H1 (cell line): Measurements from ENCODE around the gene FMO5. TPM values are rescaled to one million over a fixed set of nuclear protein-coding genes. Genes with fewer than 3 reads are reported as not detected.

Experiments
- CTCF ChIA-PET: fragments of 300-600 bp; sonication (Branson Sonifier 250); formaldehyde crosslinking; loops from one replicate; lab custom pipeline; 2021; ENCODE audit not compliant: partially characterized antibody; lab: Charles Lee
- POLR2A ChIA-PET: fragments of 300-600 bp; sonication (Branson Sonifier 250); formaldehyde crosslinking; loops from one replicate; lab custom pipeline; 2021; ENCODE audit warnings: inconsistent platforms; ENCODE audit not compliant: partially characterized antibody; lab: Charles Lee
- DNase-seq, 2 experiments: peaks; one replicate each; pipeline versions ENCODE4 v3.0.0 to v3.0.0-alpha.2; 2010 to 2022; ENCODE audit warnings: low spot score in 2 of 2, low read depth in 1 of 2, mixed read lengths in 1 of 2
- FAIRE-seq: peaks from 2 replicates; lab custom pipeline; 2011; peaks lifted over from hg19 to GRCh38; lab: Jason Lieb, UNC
- H2AFZ ChIP-seq: 2 replicates; pipeline ENCODE4 v1.8.1; 2012; ENCODE audit warnings: low read length, inconsistent platforms
- H2AK5ac ChIP-seq: 2 replicates; pipeline ENCODE4 v1.6.1; 2013; ENCODE audit warnings: low read depth, low read length
- H2BK120ac ChIP-seq: replicated peaks from 2 replicates; pipeline ENCODE3; 2013; ENCODE audit warnings: low read depth, low read length, inconsistent platforms
- H2BK12ac ChIP-seq: 2 replicates; pipeline ENCODE4 v1.6.1; 2013; ENCODE audit warnings: low read depth, low read length
- H2BK15ac ChIP-seq: 2 replicates; pipeline ENCODE4 v1.6.1; 2013; ENCODE audit warnings: low read length
- H2BK20ac ChIP-seq: 2 replicates; pipeline ENCODE4 v1.6.1; 2013; ENCODE audit warnings: low read length
- H2BK5ac ChIP-seq: 2 replicates; pipeline ENCODE4 v1.6.1; 2013; ENCODE audit warnings: low read depth, low read length
- H3K14ac ChIP-seq: 2 replicates; pipeline ENCODE4 v1.6.1; 2013; ENCODE audit warnings: inconsistent platforms; ENCODE audit not compliant: insufficient read length
- H3K18ac ChIP-seq: 2 replicates; pipeline ENCODE4 v1.6.1; 2013; ENCODE audit warnings: low read length; ENCODE audit errors: extremely low read depth
- H3K23ac ChIP-seq: 2 replicates; pipeline ENCODE4 v1.6.1; 2013; ENCODE audit warnings: inconsistent platforms; ENCODE audit not compliant: insufficient read length
- H3K23me2 ChIP-seq: 2 replicates; pipeline ENCODE4 v1.6.1; 2013; ENCODE audit warnings: low read depth, low read length
- H3K27ac ChIP-seq: 2 replicates; pipeline ENCODE4 v1.6.1; 2011; ENCODE audit warnings: low read depth, low read length, inconsistent platforms
- H3K27me3 ChIP-seq, 4 experiments: replicated peaks in 1 of 4; 1 replicate in 1 of 4; 2 replicates in 3 of 4; pipeline versions ENCODE4 v1.6.1 to v1.8.1; 2011 to 2013; ENCODE audit warnings: low read length in 3 of 4, mild to moderate bottlenecking in 3 of 4, inconsistent platforms in 2 of 4, mixed read lengths in 2 of 4, moderate library complexity in 1 of 4; ENCODE audit not compliant: control insufficient read depth in 3 of 4, insufficient read depth in 3 of 4; ENCODE audit errors: extremely low read depth in 1 of 4
- H3K36me3 ChIP-seq, 4 experiments: 2 replicates each; pipeline versions ENCODE4 v1.6.1 to v1.8.1; 2011 to 2013; ENCODE audit warnings: mild to moderate bottlenecking in 4 of 4, low read length in 3 of 4, moderate library complexity in 2 of 4, control low read depth in 1 of 4, inconsistent platforms in 1 of 4; ENCODE audit not compliant: insufficient read depth in 4 of 4, control insufficient read depth in 2 of 4
- H3K4ac ChIP-seq: replicated peaks from 2 replicates; pipeline ENCODE3; 2013; ENCODE audit warnings: low read length, low read depth, mixed read lengths, inconsistent platforms; ENCODE audit not compliant: insufficient read length
- H3K4me1 ChIP-seq, 4 experiments: replicated peaks in 1 of 4; 1 replicate in 1 of 4; 2 replicates in 3 of 4; pipeline versions ENCODE4 v1.6.1 to v1.8.1; 2011 to 2013; ENCODE audit warnings: low read length in 3 of 4, inconsistent platforms in 2 of 4, mixed read lengths in 1 of 4; ENCODE audit not compliant: insufficient read depth in 4 of 4, control insufficient read depth in 3 of 4
- H3K4me2 ChIP-seq, 2 experiments: 2 replicates each; pipeline versions ENCODE4 v1.6.1 to v1.8.1; 2011 to 2013; ENCODE audit warnings: low read depth in 2 of 2, low read length in 2 of 2, control low read depth in 1 of 2, inconsistent platforms in 1 of 2, mild to moderate bottlenecking in 1 of 2; ENCODE audit not compliant: insufficient read depth in 1 of 2
- H3K4me3 ChIP-seq, 4 experiments: fragments of 200-600, 300-600 bp in 1 of 4; sonication (generic), shearing (Covaris generic), sonication (Bioruptor Twin) in 1 of 4; 2 replicates each; pipeline versions ENCODE4 v1.5.1 to v1.8.1; 2011 to 2016; ENCODE audit warnings: low read length in 4 of 4, low read depth in 3 of 4, control low read depth in 2 of 4, inconsistent platforms in 2 of 4, mild to moderate bottlenecking in 2 of 4, mixed read lengths in 1 of 4, moderate library complexity in 1 of 4; ENCODE audit not compliant: insufficient read depth in 2 of 4; ENCODE audit errors: extremely low read depth in 1 of 4
- H3K56ac ChIP-seq: replicated peaks from 2 replicates; pipeline ENCODE3; 2013; ENCODE audit warnings: low read depth, mild to moderate bottlenecking, mixed read lengths, low read length, inconsistent platforms; ENCODE audit not compliant: insufficient read length
- H3K79me1 ChIP-seq: 2 replicates; pipeline ENCODE4 v1.6.1; 2013; ENCODE audit warnings: low read depth, low read length, control low read depth
- H3K79me2 ChIP-seq, 2 experiments: 2 replicates each; pipeline versions ENCODE4 v1.6.1 to v1.8.1; 2012 to 2013; ENCODE audit warnings: low read length in 2 of 2, mild to moderate bottlenecking in 2 of 2, inconsistent platforms in 1 of 2; ENCODE audit not compliant: insufficient read depth in 2 of 2, control insufficient read depth in 1 of 2
- H3K9ac ChIP-seq, 4 experiments: replicated peaks in 1 of 4; 1 replicate in 1 of 4; 2 replicates in 3 of 4; pipeline versions ENCODE4 v1.6.1 to v1.8.1; 2011 to 2013; ENCODE audit warnings: low read depth in 3 of 4, low read length in 3 of 4, control low read depth in 2 of 4, mild to moderate bottlenecking in 2 of 4, moderate library complexity in 2 of 4, inconsistent platforms in 1 of 4; ENCODE audit errors: extremely low read depth in 1 of 4
- H3K9me3 ChIP-seq, 2 experiments: 2 replicates each; pipeline versions ENCODE4 v1.6.1 to v1.8.1; 2012 to 2013; ENCODE audit warnings: mild to moderate bottlenecking in 2 of 2, moderate library complexity in 2 of 2, control low read depth in 1 of 2, inconsistent platforms in 1 of 2, low read depth in 1 of 2, low read length in 1 of 2, mixed read lengths in 1 of 2; ENCODE audit not compliant: insufficient read depth in 2 of 2
- H4K20me1 ChIP-seq, 2 experiments: replicated peaks in 1 of 2; 2 replicates each; pipeline versions ENCODE3 to v1.8.1; 2011 to 2013; ENCODE audit warnings: inconsistent platforms in 2 of 2, low read length in 2 of 2, mild to moderate bottlenecking in 1 of 2; ENCODE audit not compliant: insufficient read depth in 2 of 2, control insufficient read depth in 1 of 2
- H4K5ac ChIP-seq: 2 replicates; pipeline ENCODE4 v1.6.1; 2013; ENCODE audit warnings: low read length, low read depth, mixed read lengths, inconsistent platforms; ENCODE audit not compliant: insufficient read length
- H4K8ac ChIP-seq: 2 replicates; pipeline ENCODE4 v1.8.0; 2013; ENCODE audit warnings: mild to moderate bottlenecking, moderate library complexity, low read length, inconsistent platforms; ENCODE audit not compliant: insufficient read depth; ENCODE audit errors: extremely low read depth
- H4K91ac ChIP-seq: replicated peaks from 2 replicates; pipeline ENCODE3; 2013; ENCODE audit warnings: low read length, mixed read lengths, inconsistent platforms; ENCODE audit not compliant: insufficient read length
- POU5F1 ChIP-seq: IDR thresholded peaks from 2 replicates; pipeline ENCODE4 v1.6.1; 2011; ENCODE audit warnings: low read depth, mild to moderate bottlenecking, low read length, moderate library complexity
- SP2 ChIP-seq: IDR thresholded peaks from 2 replicates; pipeline ENCODE4 v1.6.1; 2012; ENCODE audit warnings: mild to moderate bottlenecking, low read length, inconsistent platforms
- TEAD4 ChIP-seq: IDR thresholded peaks from 2 replicates; pipeline ENCODE4 v1.6.1; 2012; ENCODE audit warnings: low read depth, low read length, inconsistent platforms, mixed read lengths
- USF2 ChIP-seq: IDR thresholded peaks from 2 replicates; pipeline ENCODE4 v1.6.1; 2011; ENCODE audit warnings: low read length, improper control_type of control experiment
- WGBS, 2 experiments: shearing (Covaris generic) in 1 of 2; methylation state at CpG; one replicate each; pipeline versions ENCODE4 v1.1.6 to v1.1.7; 2013 to 2015; ENCODE audit warnings: low lambda C conversion rate in 2 of 2, mixed read lengths in 2 of 2, inconsistent platforms in 1 of 2, low coverage in 1 of 2, missing lambda C conversion rate in 1 of 2; ENCODE audit not compliant: insufficient replicate concordance in 2 of 2, insufficient coverage in 1 of 2, insufficient read length in 1 of 2; ENCODE audit errors: extremely low coverage in 1 of 2, missing lambda C conversion rate in 1 of 2; 5-methylcytosine and 5-hydroxymethylcytosine counted together
- polyA plus RNA-seq, 7 experiments: library from polyadenylated mRNA; depleted of rRNA in 3 of 7; stranded (reverse) in 5 of 7; unstranded in 2 of 7; fragments of >200 nt in 5 of 7; fragments of 200-250 nt in 2 of 7; gene quantifications; 1 replicate in 5 of 7; 2 replicates in 1 of 7; 4 replicates in 1 of 7; pipeline versions ENCODE4 v1.2.1 to v1.2.3, GENCODE V29; 2011 to 2013; ENCODE audit warnings: missing spikeins in 2 of 7, mixed read lengths in 2 of 7
- total RNA-seq: library from RNA; stranded (reverse); fragmentation: NEBNext Ultra II Directional; extraction: Animal tissue kit (Norgen Biotek cat#: 25700); gene quantifications from 2 replicates; pipeline ENCODE4 v1.2.1, GENCODE V29; 2021

FMO5 gene
- total and polyA plus RNA-seq, 2 of the 8 experiments (the other 6 are each of a cell fraction or from before 2014, with no cell fraction given), result 0.27 to 0.34 TPM

- Histone ChIP-seq H3K79me2 (peaks cover 4 to 53% of the 10 kb centered on the region in 2 experiments; a peak in 3 of 4 replicates), H2BK15ac (no peak overlapping the region), H3K9ac (no peak overlapping the region), H2BK120ac (no peak overlapping the region), H3K4ac (no peak overlapping the region), H3K14ac (no peak overlapping the region), H3K4me2 (no peak overlapping the region), H3K23me2 (no peaks in the 10 kb centered on the region), H4K20me1 (peaks cover 0 to 6% of the 10 kb centered on the region in 2 experiments), H2BK20ac (no peak overlapping the region), H2BK5ac (no peak overlapping the region), H3K27ac (no peak overlapping the region), H3K36me3 (peaks cover 0 to 16% (median 14%) of the 10 kb centered on the region in 4 experiments; a peak in 7 of 8 replicates), H2AFZ (no peak overlapping the region), H3K56ac (no peak overlapping the region), H4K8ac (no peak overlapping the region), H4K5ac (no peak overlapping the region), H3K27me3 (no peaks in the 10 kb centered on the region), H4K91ac (no peak overlapping the region), H3K79me1 (0 out of 2 replicates have a peak, but pooled peaks cover 2% of the 10 kb centered on the region), H3K4me1 (peaks cover 2 to 12% (median 6%) of the 10 kb centered on the region in 4 experiments; a peak in 4 of 7 replicates), H3K4me3 (no peak overlapping the region), H2AK5ac (no peak overlapping the region), H3K23ac (no peak overlapping the region), H3K9me3 (no peaks in the 10 kb centered on the region), H2BK12ac (no peak overlapping the region), H3K18ac (no peak overlapping the region)
- FAIRE-seq (no peak), DNase-seq (no peak)
- ChIA-PET CTCF (interaction anchor here (2.1 kb wide), 1 partner anchor 17 kb away, joined by 6 read pairs; no protein-coding TSS in a partner anchor), POLR2A (interaction anchor here (1.9 to 7.3 kb wide), 2 partner anchors 75 to 83 kb away, joined by 4 to 48 read pairs; partner anchors contain the start of gene CHD1L)
- TF ChIP-seq USF2 (no peak), SP2 (no peak), POU5F1 (no peak), TEAD4 (no peak)
- WGBS, 2 experiments, result 89% methylated on average over 1 of the region's 1 CpG; no CpG with 5 or more reads in 1 of the 2 experiments
Observed at GRCh38 chr1:147167365-147167764, 57.8 kb downstream of the FMO5 start.
